Activated T-cell treated with anti-CD3 and anti-CD28 coated beads, Interleukin-2, amount 50 U/mL, for 24 hours (primary cell): ENCODE results near the gene NPL.

Source experiments
- DNase-seq: peaks from one replicate; pipeline ENCODE4 v3.0.0-alpha.2; 2020
- H3K27ac Mint-ChIP-seq: 2 replicates; pipeline ENCODE4 v1.8.0; 2020; ENCODE audit warnings: mild to moderate bottlenecking, mixed read lengths
- H3K27me3 Mint-ChIP-seq: 2 replicates; pipeline ENCODE4 v1.8.0; 2020; ENCODE audit warnings: mixed read lengths
- H3K36me3 Mint-ChIP-seq: 2 replicates; pipeline ENCODE4 v1.8.0; 2020; ENCODE audit warnings: low read depth, mixed read lengths
- H3K4me1 Mint-ChIP-seq: 2 replicates; pipeline ENCODE4 v1.8.0; 2020; ENCODE audit warnings: low read depth, mixed read lengths
- H3K4me3 Mint-ChIP-seq: 2 replicates; pipeline ENCODE4 v1.8.0; 2020; ENCODE audit warnings: mild to moderate bottlenecking, moderate library complexity, mixed read lengths
- H3K9me3 Mint-ChIP-seq: 2 replicates; pipeline ENCODE4 v1.8.0; 2020; ENCODE audit warnings: mixed read lengths

NPL gene

DNA sequence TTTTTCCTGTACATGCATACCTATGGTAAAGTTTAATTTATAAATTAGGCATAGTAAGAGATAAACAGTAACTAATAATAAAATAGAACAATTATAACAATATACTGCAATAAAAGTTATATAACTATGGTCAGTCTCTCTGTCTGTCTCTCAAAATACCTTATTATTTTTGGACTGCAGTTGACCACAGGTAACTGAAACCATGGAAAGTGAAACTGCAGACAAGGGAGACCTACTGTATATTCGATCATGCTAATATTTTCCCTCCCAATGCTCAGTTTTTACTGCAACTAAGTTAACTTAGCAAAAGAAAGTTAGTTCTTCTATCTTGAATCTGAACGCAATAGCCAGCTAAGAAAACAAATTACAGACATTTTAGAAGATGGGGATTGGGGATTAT, 37.3 kb downstream of the NPL start:
- Mint-ChIP-seq H3K4me1 (no peaks in the 10 kb centered on the region), H3K36me3 (peaks cover 14% of the 10 kb centered on the region), H3K27ac (no peak overlapping the region), H3K27me3 (no peaks in the 10 kb centered on the region), H3K9me3 (no peaks in the 10 kb centered on the region), H3K4me3 (no peak overlapping the region)
- no peak for DNase-seq

DNA sequence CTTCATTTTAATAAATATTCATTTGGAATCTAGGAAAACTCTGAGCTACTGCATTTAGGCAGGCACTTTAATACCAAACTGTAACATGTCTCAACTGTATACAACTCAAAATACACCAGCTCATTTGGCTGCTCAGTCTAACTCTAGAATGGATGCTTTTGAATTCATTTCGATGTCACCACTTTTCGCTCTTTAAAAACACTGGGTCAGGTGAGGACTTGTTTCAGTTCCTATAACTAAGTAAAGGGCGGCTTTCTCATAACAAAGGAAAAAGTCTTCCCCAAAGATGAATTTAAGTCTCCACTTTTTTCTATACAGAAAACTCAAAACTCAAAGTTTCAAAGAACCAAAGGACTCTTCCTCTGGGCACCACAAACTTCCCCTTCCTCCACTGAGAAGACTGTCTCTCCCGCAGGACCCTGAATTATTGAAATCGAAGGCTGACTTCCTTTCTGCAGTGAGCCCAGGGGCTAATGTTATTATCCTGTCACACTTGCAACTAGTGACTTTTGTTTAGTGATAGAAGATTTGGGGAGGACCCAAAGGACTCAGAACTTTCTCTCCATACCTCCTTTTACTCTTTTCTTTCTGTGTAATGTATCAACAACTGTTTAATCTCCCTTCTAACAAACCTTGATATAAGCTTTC, 39.8 kb downstream of the NPL start:
- H3K4me1 Mint-ChIP-seq: no peaks in the 10 kb centered on the region
- H3K27me3 Mint-ChIP-seq: no peaks in the 10 kb centered on the region
- peaks cover 11% of the 10 kb centered on the region for H3K36me3 Mint-ChIP-seq
- no peak overlapping the region for H3K4me3 Mint-ChIP-seq
- H3K27ac Mint-ChIP-seq: no peak overlapping the region
- no peak for DNase-seq
- no peaks in the 10 kb centered on the region for H3K9me3 Mint-ChIP-seq

DNA sequence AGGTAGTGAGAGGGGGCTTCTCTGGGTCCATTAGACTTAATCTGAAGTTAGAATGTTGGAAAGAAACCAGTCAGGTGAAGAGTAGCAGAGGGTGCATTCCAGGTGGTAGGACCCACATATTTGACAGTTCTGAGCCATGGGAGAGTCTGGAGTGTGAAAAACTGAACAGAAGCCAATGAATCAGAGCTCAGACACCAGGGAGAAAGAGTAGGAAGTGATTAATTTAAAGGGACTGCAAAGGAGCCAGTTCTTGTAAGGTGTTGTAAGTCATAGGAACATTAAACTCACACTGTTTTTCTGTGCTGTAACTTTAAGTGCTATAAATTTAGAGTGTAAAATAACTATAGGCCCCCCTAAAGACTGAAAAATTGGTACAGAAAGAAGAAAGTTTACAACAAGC, 43.7 kb downstream of the NPL start:
- H3K27me3 Mint-ChIP-seq: no peaks in the 10 kb centered on the region
- no peak overlapping the region for H3K4me3 Mint-ChIP-seq
- no peak overlapping the region for H3K27ac Mint-ChIP-seq
- no peaks in the 10 kb centered on the region for H3K4me1 Mint-ChIP-seq
- no peaks in the 10 kb centered on the region for H3K9me3 Mint-ChIP-seq
- H3K36me3 Mint-ChIP-seq: peaks cover 3% of the 10 kb centered on the region
- DNase-seq: no peak

DNA sequence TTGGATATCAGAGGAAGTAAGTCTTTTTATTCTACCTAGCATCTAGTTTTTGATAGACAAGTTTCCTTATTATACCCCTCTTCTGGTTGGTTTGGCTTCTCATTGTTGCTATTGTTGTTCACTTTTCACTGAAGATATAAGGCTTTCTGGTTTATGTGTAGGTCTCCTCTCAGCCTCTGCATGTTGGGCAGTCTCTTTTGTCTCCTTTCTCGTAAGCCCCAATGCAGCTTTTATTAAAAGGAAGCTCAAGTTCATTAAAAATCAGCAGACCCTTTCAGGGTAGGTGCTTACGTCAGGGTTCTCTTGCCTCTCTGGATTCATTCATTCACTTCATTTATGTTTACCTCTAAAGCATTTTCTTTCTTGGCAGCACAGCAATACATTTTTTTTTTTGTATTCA, 44.8 kb downstream of the NPL start:
- Mint-ChIP-seq H3K4me1 (peaks cover 4% of the 10 kb centered on the region), H3K9me3 (no peaks in the 10 kb centered on the region), H3K36me3 (peaks cover 5% of the 10 kb centered on the region), H3K27me3 (no peaks in the 10 kb centered on the region), H3K4me3 (no peak overlapping the region), H3K27ac (no peak overlapping the region)
- no peak for DNase-seq

DNA sequence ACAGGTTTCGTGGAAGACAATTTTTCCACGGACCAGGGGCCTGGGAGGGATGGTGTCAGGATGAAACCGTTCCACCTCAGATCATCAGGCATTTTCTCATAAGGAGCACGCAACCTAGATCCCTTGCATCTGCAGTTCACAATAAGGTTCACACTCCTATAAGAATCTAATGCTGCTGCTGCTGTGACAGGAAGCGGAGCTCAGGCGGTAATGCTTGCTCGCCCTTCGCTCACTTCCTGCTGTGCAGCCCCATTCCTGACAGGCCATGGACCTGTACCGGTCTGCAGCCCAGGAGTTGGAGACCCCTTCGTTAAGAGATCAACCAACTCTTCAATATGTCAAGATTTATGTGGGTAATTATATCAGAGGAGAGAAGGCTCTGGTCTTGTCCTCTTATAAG, 46.2 kb downstream of the NPL start:
- Mint-ChIP-seq H3K4me3 (no peak overlapping the region), H3K36me3 (peaks cover 19% of the 10 kb centered on the region), H3K27me3 (no peaks in the 10 kb centered on the region), H3K9me3 (no peaks in the 10 kb centered on the region), H3K27ac (no peak overlapping the region), H3K4me1 (peaks cover 9% of the 10 kb centered on the region)
- DNase-seq: no peak

DNA sequence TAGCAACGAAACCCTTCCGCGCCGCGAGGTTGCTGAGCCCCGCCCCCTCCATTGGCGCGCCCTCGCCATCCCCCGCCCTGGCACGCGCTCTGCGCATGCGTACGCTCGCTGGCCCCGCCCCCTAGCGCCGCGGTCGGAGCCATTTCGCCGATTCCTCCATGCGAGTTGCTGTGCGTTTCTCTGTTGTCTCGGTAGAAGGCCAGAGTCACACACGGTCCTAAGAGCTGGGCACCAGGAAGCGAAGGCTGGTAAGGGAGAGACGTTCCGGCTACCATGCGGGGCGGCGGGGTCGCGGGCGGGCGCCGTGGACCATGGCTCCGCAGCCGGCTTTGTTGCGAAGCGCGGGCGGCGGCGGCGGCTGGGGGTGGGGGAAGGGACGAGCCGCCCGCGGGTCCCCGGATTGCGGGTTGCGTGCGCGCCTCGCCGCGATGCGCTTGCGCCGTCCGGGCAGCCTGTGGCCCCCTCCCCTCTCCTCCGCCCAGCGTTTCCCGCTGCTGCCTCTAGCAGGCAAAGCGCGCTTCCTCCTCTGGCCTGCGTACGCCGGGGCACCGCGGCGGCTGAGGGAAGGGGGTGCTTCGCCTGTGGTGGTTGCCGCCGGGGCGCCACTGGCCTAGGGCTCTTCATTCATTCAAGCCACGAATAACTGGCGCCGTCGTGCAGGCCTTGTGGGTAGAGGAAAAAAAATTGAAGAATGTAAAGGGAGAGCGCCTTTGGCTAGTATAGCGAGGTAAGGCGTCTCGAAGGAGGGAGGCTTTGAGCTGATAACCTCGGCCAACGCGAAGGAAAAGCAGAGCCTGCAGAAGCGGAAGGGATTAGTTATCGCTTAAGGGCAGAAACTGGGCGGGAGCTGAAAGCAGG, 49.9 kb downstream of the NPL start, which contains the start of gene DHX9:
Gene DHX9, plus strand, starts transcription at position 139 of the 858 bp plus-strand sequence. CDS start 3,220 bp downstream, outside the sequence.
- Mint-ChIP-seq H3K36me3 (peaks cover 55% of the 10 kb centered on the region), H3K27me3 (no peaks in the 10 kb centered on the region), H3K4me1 (peaks cover 41% of the 10 kb centered on the region), H3K27ac (peak within 1 kb of the TSS; percentile 98), H3K4me3 (peak within 1 kb of the TSS; percentile 95), H3K9me3 (no peaks in the 10 kb centered on the region)
- peak; percentile 99 for DNase-seq

DNA sequence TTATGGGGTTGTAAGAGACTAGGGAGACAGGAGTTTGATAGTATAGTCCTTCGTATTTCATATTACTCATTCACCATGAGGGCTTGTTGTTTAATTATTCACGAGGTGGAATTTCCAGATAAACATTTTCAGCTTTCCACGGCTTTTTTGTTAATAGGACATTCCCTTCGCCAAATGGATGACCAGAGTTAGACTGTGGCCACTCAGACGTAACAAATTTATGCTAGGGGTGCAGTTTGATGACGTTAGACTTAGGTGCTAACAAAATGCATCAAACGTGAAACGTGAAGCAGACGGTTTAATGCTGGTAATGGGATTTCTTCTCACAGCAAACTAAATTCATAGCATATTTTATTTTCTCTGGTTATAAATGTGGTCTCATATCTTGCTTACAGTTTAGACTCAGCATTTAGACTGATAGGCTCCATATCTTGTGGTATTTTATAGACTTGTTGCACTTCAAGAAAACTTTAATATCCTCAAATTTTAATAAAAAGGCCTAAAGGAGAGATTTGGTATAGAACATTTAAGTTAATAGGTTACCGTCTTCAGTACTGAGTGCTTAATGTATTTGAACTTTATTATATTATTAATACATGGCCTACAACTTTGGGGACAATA, 51.9 kb downstream of the NPL start:
- DNase-seq: no peak
- Mint-ChIP-seq H3K27me3 (no peaks in the 10 kb centered on the region), H3K27ac (peak overlapping the region; percentile 98), H3K4me1 (peaks cover 61% of the 10 kb centered on the region), H3K4me3 (peak overlapping the region; percentile 95), H3K36me3 (peaks cover 76% of the 10 kb centered on the region), H3K9me3 (no peaks in the 10 kb centered on the region)

DNA sequence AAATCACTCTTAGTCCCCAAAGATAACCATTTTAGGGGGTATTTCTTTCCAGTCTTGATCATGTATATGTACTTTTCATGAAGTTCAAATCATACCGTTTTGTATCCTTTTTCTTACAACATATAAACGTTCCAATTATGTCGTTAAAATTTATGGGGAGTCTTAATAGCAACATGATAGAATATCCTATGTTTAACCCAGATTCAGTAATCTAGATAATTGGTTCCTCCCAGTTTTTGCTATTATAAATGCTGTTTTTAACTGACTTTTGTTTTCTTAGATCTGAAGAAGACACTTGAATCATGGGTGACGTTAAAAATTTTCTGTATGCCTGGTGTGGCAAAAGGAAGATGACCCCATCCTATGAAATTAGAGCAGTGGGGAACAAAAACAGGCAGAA, 52.7 kb downstream of the NPL start:
- H3K4me1 Mint-ChIP-seq: peaks cover 69% of the 10 kb centered on the region
- H3K4me3 Mint-ChIP-seq: peak overlapping the region; percentile 95
- peaks cover 83% of the 10 kb centered on the region for H3K36me3 Mint-ChIP-seq
- no peaks in the 10 kb centered on the region for H3K9me3 Mint-ChIP-seq
- no peak for DNase-seq
- H3K27me3 Mint-ChIP-seq: no peaks in the 10 kb centered on the region
- H3K27ac Mint-ChIP-seq: peak overlapping the region; percentile 63

DNA sequence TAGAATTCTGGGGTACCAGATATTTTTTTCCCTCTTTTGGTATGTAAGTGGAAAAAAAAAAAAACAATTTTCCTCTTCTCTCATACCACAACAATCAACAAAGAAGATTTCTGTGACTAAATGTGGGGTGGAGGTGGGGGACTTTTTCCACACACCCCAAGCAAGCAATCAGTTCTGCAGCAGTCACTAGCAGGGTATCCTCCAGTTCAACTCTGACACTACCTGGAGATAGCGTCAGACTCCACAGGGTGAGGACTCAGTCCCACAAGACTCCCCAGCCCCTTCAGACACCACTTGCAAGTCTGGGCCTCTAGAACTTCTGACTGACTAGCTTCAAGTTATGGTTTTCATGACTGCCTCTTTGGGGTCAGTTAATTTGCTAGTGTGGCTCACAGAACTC, 55.8 kb downstream of the NPL start:
- DNase-seq: no peak
- peaks cover 100% of the 10 kb centered on the region for H3K36me3 Mint-ChIP-seq
- H3K9me3 Mint-ChIP-seq: no peaks in the 10 kb centered on the region
- peaks cover 94% of the 10 kb centered on the region for H3K4me1 Mint-ChIP-seq
- no peaks in the 10 kb centered on the region for H3K27me3 Mint-ChIP-seq
- H3K27ac Mint-ChIP-seq: peak overlapping the region; percentile 69
- peak overlapping the region; percentile 57 for H3K4me3 Mint-ChIP-seq

DNA sequence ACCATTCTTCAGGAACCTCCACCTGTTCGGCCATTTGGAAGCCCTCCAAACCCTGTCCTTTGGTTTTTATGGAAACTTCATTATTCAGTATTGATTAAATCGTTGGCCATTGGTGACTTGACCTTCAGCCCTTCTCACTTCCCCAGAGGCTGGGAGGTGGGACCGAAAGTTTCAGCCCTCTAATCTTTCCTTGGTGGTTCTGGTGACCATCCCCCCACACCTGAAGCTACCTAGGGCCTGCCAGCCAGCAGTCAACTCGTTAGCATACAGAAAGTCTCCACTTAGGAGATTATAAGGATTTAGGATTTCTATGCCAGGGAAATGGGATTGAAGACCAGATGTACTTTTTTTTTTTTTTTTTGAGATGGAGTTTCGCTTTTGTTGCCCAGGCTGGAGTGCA, 56.3 kb downstream of the NPL start:
- no peaks in the 10 kb centered on the region for H3K27me3 Mint-ChIP-seq
- no peak overlapping the region for H3K4me3 Mint-ChIP-seq
- peak overlapping the region; percentile 69 for H3K27ac Mint-ChIP-seq
- H3K4me1 Mint-ChIP-seq: peaks cover 93% of the 10 kb centered on the region
- peaks cover 98% of the 10 kb centered on the region for H3K36me3 Mint-ChIP-seq
- DNase-seq: no peak
- H3K9me3 Mint-ChIP-seq: no peaks in the 10 kb centered on the region

DNA sequence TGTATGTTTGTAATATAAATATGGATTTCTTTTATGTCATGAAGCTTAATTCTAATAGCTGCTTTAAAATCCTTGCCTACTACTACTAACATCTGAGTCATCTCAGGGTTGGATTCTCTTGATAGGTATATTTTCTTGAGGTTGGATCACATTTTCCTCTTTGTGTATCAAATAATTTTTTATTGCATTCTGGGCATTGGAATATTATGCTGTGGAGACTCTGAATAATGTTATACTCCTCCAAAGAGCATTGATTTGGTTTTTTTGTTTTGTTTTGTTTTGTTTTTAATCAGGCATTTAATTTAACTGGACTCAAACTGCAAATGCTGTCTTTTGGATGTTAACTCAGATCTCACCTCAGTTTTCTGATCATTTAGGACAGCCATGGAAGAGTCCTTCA, 57.5 kb downstream of the NPL start:
- DNase-seq: no peak
- Mint-ChIP-seq H3K36me3 (peaks cover 98% of the 10 kb centered on the region), H3K9me3 (no peaks in the 10 kb centered on the region), H3K4me1 (peaks cover 94% of the 10 kb centered on the region), H3K27me3 (no peaks in the 10 kb centered on the region), H3K27ac (peak overlapping the region; percentile 83), H3K4me3 (no peak overlapping the region)

DNA sequence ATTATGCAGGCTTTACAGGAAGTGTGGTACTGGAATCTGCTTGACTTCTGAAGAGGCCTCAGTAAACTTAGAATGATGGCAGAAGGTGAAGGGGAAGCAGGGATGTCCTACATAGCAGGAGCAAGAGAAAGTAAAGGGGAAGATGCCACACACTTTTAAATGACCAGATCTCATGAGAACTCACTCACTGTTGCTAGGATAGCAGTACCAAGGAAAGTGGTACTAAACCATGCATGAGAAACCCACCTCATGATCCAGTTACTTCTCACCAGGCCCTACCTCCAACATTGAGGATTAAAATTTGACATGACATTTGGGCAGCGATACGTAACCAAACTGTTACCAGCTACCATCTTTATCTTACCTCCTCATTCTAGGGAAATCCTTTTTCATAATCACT, 59.2 kb downstream of the NPL start:
- H3K27ac Mint-ChIP-seq: peak overlapping the region; percentile 83
- peaks cover 98% of the 10 kb centered on the region for H3K36me3 Mint-ChIP-seq
- H3K9me3 Mint-ChIP-seq: no peaks in the 10 kb centered on the region
- no peak for DNase-seq
- peaks cover 81% of the 10 kb centered on the region for H3K4me1 Mint-ChIP-seq
- no peak overlapping the region for H3K4me3 Mint-ChIP-seq
- no peaks in the 10 kb centered on the region for H3K27me3 Mint-ChIP-seq

DNA sequence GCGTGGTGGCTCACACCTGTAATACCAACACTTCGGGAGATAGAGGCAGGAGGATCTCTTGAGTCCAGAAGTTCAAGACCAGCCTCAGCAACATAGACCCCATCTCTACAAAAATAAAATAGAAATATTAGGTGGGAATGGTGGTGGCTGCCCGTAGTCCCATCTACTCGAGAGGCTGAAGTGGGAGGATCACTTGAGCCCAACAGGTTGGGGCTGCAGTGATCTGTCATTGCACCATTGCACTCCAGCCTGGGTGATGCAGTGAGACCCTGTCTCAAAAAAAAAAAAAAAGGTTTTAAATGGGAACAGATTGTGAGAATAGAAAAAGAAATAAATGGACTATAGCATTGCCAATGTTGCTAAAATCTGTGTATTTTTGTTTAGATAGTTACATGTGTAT, 60.7 kb downstream of the NPL start:
- Mint-ChIP-seq H3K9me3 (no peaks in the 10 kb centered on the region), H3K27me3 (no peaks in the 10 kb centered on the region), H3K36me3 (peaks cover 98% of the 10 kb centered on the region), H3K4me1 (peaks cover 68% of the 10 kb centered on the region), H3K4me3 (no peak overlapping the region), H3K27ac (peak overlapping the region; percentile 37)
- no peak for DNase-seq

DNA sequence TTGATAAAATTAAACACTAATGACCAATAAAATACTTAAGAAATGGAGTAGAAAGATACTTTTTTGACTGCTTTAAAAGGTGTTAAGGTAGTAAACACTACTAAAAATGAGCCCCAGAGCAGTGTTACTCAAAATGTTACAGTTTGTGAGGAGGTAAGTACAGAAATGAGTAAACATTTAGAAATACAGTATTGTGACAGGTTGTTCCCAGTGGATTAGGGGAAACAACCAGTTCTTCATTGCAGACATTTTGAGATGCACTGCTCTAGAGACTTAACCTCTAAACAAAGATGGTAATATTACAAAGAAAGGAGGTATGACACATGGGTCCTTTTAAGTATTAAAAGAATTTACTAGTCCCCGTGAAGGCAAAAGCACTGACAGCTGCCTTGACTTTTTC, 62.3 kb downstream of the NPL start:
- Mint-ChIP-seq H3K4me1 (peaks cover 53% of the 10 kb centered on the region), H3K36me3 (peaks cover 98% of the 10 kb centered on the region), H3K9me3 (no peaks in the 10 kb centered on the region), H3K27ac (peak overlapping the region; percentile 74), H3K4me3 (no peak overlapping the region), H3K27me3 (no peaks in the 10 kb centered on the region)
- DNase-seq: no peak

DNA sequence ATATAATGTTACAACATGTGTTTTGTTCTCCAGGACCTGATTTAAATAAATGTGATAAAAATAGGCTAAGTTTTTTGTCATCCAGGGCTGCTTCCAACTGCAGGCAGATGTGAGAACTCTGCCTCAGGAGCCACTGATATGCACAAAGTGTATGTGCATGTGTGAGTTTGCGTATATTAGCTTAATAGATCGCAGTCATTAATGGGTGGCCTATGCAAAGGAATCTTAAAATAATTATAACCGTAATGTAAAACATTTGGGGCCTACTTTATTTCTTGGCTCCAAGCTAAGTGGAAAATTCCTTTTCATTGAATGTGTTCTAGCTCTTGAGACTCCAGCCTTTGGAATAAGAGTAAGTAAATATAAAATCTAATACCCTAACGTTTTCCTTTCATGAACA, 66.3 kb downstream of the NPL start:
- Mint-ChIP-seq H3K36me3 (peaks cover 99% of the 10 kb centered on the region), H3K4me1 (peaks cover 38% of the 10 kb centered on the region), H3K9me3 (no peaks in the 10 kb centered on the region), H3K4me3 (no peak overlapping the region), H3K27me3 (no peaks in the 10 kb centered on the region), H3K27ac (peak overlapping the region; percentile 74)
- no peak for DNase-seq
